ENCODE results near the gene NFIA. TPM values are rescaled to one million over a fixed set of nuclear protein-coding genes. Genes with fewer than 3 reads are reported as not detected.

Gene NFIA
- total and polyA plus RNA-seq, 2 donors (not counting 1 experiment from before 2014, with no cell fraction given), result 0.28 to 0.54 TPM

- H3K4me3 ChIP-seq (ENCODE audit: control extremely low read depth in 1 of 5, extremely low read depth in 1 of 5, insufficient read depth in 1 of 5, low read depth in 2 of 5, low read length in 4 of 5), result no peak overlapping the region
- no peak overlapping the region for H3K9ac ChIP-seq (ENCODE audit: low read length)
- DNase-seq (no peak), ATAC-seq (ENCODE audit: low read depth) (no peak)
- H3K4me3 Mint-ChIP-seq, result no peak overlapping the region
- H3K27me3 ChIP-seq (replicated peaks in 1 of 4; ENCODE audit: control extremely low read depth in 1 of 4, control insufficient read depth in 3 of 4, insufficient read depth in 4 of 4, low read length in 3 of 4), result peaks cover 0 to 4% (median 1%) of the 10 kb centered on the region in 4 experiments
- no peaks in the 10 kb centered on the region for H3K36me3 ChIP-seq (replicated peaks in 1 of 2; ENCODE audit: control extremely low read depth in 1 of 2, control insufficient read depth in 1 of 2, extremely low read depth in 1 of 2, insufficient read depth in 2 of 2, low read length in 1 of 2)
- H3K9me3 ChIP-seq (ENCODE audit: control extremely low read depth in 1 of 3, control insufficient read depth in 2 of 3, insufficient read depth in 1 of 3, low read length in 2 of 3), result no peaks in the 10 kb centered on the region
- H3K9me3 Mint-ChIP-seq (ENCODE audit: insufficient read depth), result no peaks in the 10 kb centered on the region
- WGBS (ENCODE audit: insufficient coverage), result no CpG with 5 or more reads among the region's 2 CpGs
- no peak overlapping the region for H3K4me2 ChIP-seq (replicated peaks; ENCODE audit: low read depth, low read length, poor library complexity, severe bottlenecking)
- ChIA-PET CTCF (interaction anchor here (4.1 kb wide), 1 partner anchor 159 kb away, joined by 20 read pairs; no protein-coding TSS in a partner anchor), POLR2A (no interaction called here)
- no peak overlapping the region for H2AFZ ChIP-seq (ENCODE audit: insufficient read depth, low read depth, low read length, poor library complexity, severe bottlenecking)
- TF ChIP-seq EZH2 (IDR thresholded peaks at IDR 0.05; ENCODE audit: borderline replicate concordance, insufficient read depth, low read depth, low read length, poor library complexity, severe bottlenecking), result no peak
- TF ChIP-seq, protein P1, sequence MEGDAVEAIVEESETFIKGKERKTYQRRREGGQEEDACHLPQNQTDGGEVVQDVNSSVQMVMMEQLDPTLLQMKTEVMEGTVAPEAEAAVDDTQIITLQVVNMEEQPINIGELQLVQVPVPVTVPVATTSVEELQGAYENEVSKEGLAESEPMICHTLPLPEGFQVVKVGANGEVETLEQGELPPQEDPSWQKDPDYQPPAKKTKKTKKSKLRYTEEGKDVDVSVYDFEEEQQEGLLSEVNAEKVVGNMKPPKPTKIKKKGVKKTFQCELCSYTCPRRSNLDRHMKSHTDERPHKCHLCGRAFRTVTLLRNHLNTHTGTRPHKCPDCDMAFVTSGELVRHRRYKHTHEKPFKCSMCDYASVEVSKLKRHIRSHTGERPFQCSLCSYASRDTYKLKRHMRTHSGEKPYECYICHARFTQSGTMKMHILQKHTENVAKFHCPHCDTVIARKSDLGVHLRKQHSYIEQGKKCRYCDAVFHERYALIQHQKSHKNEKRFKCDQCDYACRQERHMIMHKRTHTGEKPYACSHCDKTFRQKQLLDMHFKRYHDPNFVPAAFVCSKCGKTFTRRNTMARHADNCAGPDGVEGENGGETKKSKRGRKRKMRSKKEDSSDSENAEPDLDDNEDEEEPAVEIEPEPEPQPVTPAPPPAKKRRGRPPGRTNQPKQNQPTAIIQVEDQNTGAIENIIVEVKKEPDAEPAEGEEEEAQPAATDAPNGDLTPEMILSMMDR (IDR thresholded peaks at IDR 0.05), result no peak
- H3K27me3 Mint-ChIP-seq, result peaks cover 5% of the 10 kb centered on the region
- intact Hi-C loops (cut with micrococcal nuclease), result loop anchor here (10.0 kb wide), 1 partner anchor 154 kb away; no protein-coding TSS in a partner anchor
- H3K4me1 ChIP-seq (ENCODE audit: control insufficient read depth in 2 of 2, insufficient read depth in 2 of 2, low read length in 2 of 2), result no peaks in the 10 kb centered on the region
- no peak overlapping the region for H3K27ac Mint-ChIP-seq
- no peaks in the 10 kb centered on the region for H3K4me1 Mint-ChIP-seq
- no peaks in the 10 kb centered on the region for H4K20me1 ChIP-seq (ENCODE audit: control insufficient read depth, insufficient read depth, low read length, poor library complexity, severe bottlenecking)
- no peaks in the 10 kb centered on the region for H3K79me2 ChIP-seq (ENCODE audit: control insufficient read depth, insufficient read depth, low read length)
- no peak overlapping the region for H3K27ac ChIP-seq (ENCODE audit: low read length in 2 of 2)
Observed at GRCh38 chr1:61208831-61209230, 126.5 kb downstream of the NFIA start.

- TF ChIP-seq EZH2 (IDR thresholded peaks at IDR 0.05; ENCODE audit: borderline replicate concordance, insufficient read depth, low read depth, low read length, poor library complexity, severe bottlenecking), result no peak
- TF ChIP-seq, protein P1 (IDR thresholded peaks at IDR 0.05), result no peak
- CTCF ChIA-PET, result interaction anchor here (0.5 to 4.1 kb wide), 2 partner anchors 15 to 161 kb away, joined by 3 to 20 read pairs; no protein-coding TSS in a partner anchor
- Histone ChIP-seq H2AFZ (ENCODE audit: insufficient read depth, low read depth, low read length, poor library complexity, severe bottlenecking) (no peak overlapping the region), H3K4me3 (ENCODE audit: control extremely low read depth in 1 of 5, extremely low read depth in 1 of 5, insufficient read depth in 1 of 5, low read depth in 2 of 5, low read length in 4 of 5) (no peak overlapping the region), H3K36me3 (replicated peaks in 1 of 2; ENCODE audit: control extremely low read depth in 1 of 2, control insufficient read depth in 1 of 2, extremely low read depth in 1 of 2, insufficient read depth in 2 of 2, low read length in 1 of 2) (no peaks in the 10 kb centered on the region), H3K9ac (ENCODE audit: low read length) (no peak overlapping the region), H3K27me3 (replicated peaks in 1 of 4; ENCODE audit: control extremely low read depth in 1 of 4, control insufficient read depth in 3 of 4, insufficient read depth in 4 of 4, low read length in 3 of 4) (peaks cover 0 to 4% (median 1%) of the 10 kb centered on the region in 4 experiments), H3K79me2 (ENCODE audit: control insufficient read depth, insufficient read depth, low read length) (no peaks in the 10 kb centered on the region), H3K4me2 (replicated peaks; ENCODE audit: low read depth, low read length, poor library complexity, severe bottlenecking) (no peak overlapping the region), H4K20me1 (ENCODE audit: control insufficient read depth, insufficient read depth, low read length, poor library complexity, severe bottlenecking) (no peaks in the 10 kb centered on the region), H3K9me3 (ENCODE audit: control extremely low read depth in 1 of 3, control insufficient read depth in 2 of 3, insufficient read depth in 1 of 3, low read length in 2 of 3) (no peaks in the 10 kb centered on the region), H3K4me1 (ENCODE audit: control insufficient read depth in 2 of 2, insufficient read depth in 2 of 2, low read length in 2 of 2) (no peaks in the 10 kb centered on the region), H3K27ac (ENCODE audit: low read length in 2 of 2) (no peak overlapping the region)
- Mint-ChIP-seq H3K4me3 (no peak overlapping the region), H3K27ac (no peak overlapping the region), H3K27me3 (peaks cover 5% of the 10 kb centered on the region), H3K9me3 (ENCODE audit: insufficient read depth) (no peaks in the 10 kb centered on the region), H3K4me1 (no peaks in the 10 kb centered on the region)
- intact Hi-C loops (cut with micrococcal nuclease), result no loop called here
- ATAC-seq (ENCODE audit: low read depth) (no peak), DNase-seq (no peak)
- POLR2A ChIA-PET, result no interaction called here
- 60% methylated on average over 2 of the region's 3 CpGs for WGBS (ENCODE audit: insufficient coverage)
Observed at GRCh38 chr1:61210435-61211154, 128.2 kb downstream of the NFIA start.

All from B cell (primary cell).